ENCODE data around the gene COA1. TPM values are rescaled to one million over a fixed set of nuclear protein-coding genes. Genes with fewer than 3 reads are reported as not detected.

Gene COA1
- total RNA-seq, 2 experiments from 2014 or later = 76.9 to 77.1 TPM

GRCh38 chr7:43701500-43701854 lies 27.8 kb downstream of the COA1 start:
- H3K4me1 Mint-ChIP-seq = peaks cover 64% of the 10 kb centered on the region
- peaks cover 24% of the 10 kb centered on the region for H3K36me3 Mint-ChIP-seq (ENCODE audit: low read depth)
- POLR2A ChIA-PET = interaction anchor here (2.2 kb wide), 1 partner anchor 53 kb away, joined by 7 read pairs; no protein-coding TSS in a partner anchor
- CTCF ChIA-PET = interaction anchor here (0.8 to 6.3 kb wide), 9 partner anchors 15 to 136 kb away, joined by 4 to 381 read pairs (median 23); partner anchors contain the start of gene STK17A
- intact Hi-C loops (cut with DNase I, micrococcal nuclease) = loop anchor here in 1 of 2 experiments (2.0 kb wide), 2 partner anchors 19 to 43 kb away; no protein-coding TSS in a partner anchor
- DNase-seq (no peak), ATAC-seq (no peak)
- no peak overlapping the region for H3K4me3 Mint-ChIP-seq
- no peaks in the 10 kb centered on the region for H3K27me3 Mint-ChIP-seq
- H3K9me3 Mint-ChIP-seq (ENCODE audit: low read depth) = no peaks in the 10 kb centered on the region
- H3K27ac Mint-ChIP-seq = no peak overlapping the region

- ChIA-PET POLR2A (interaction anchor here (1.2 to 2.2 kb wide), 3 partner anchors 53 to 118 kb away, joined by 6 to 37 read pairs (median 7); partner anchors contain the start of gene STK17A), CTCF (interaction anchor here (0.7 to 6.3 kb wide), 47 partner anchors 9 to 448 kb away, joined by 3 to 381 read pairs (median 7); partner anchors contain the start of gene STK17A)
- ATAC-seq = no peak
- no peak overlapping the region for H3K27ac Mint-ChIP-seq
- H3K27me3 Mint-ChIP-seq = no peaks in the 10 kb centered on the region
- peaks cover 64% of the 10 kb centered on the region for H3K4me1 Mint-ChIP-seq
- H3K36me3 Mint-ChIP-seq (ENCODE audit: low read depth) = peaks cover 23% of the 10 kb centered on the region
- no peak overlapping the region for H3K4me3 Mint-ChIP-seq
- H3K9me3 Mint-ChIP-seq (ENCODE audit: low read depth) = no peaks in the 10 kb centered on the region
- intact Hi-C loops (cut with DNase I, micrococcal nuclease) = loop anchor here (1.0 to 2.0 kb wide), 6 partner anchors 20 to 138 kb away; no protein-coding TSS in a partner anchor
- DNase-seq = no peak
These were observed 28.4 kb downstream of the COA1 start for GRCh38 chr7:43700646-43701499.

GRCh38 chr7:43700059-43700501 lies 29.2 kb downstream of the COA1 start:
- DNase-seq = no peak
- intact Hi-C loops (cut with DNase I, micrococcal nuclease) = loop anchor here (1.0 to 2.0 kb wide), 6 partner anchors 21 to 139 kb away; no protein-coding TSS in a partner anchor
- Mint-ChIP-seq H3K27me3 (no peaks in the 10 kb centered on the region), H3K4me3 (no peak overlapping the region), H3K36me3 (ENCODE audit: low read depth) (peaks cover 17% of the 10 kb centered on the region), H3K9me3 (ENCODE audit: low read depth) (no peaks in the 10 kb centered on the region), H3K4me1 (peaks cover 56% of the 10 kb centered on the region), H3K27ac (no peak overlapping the region)
- POLR2A ChIA-PET = interaction anchor here (0.6 to 2.2 kb wide), 5 partner anchors 52 to 117 kb away, joined by 4 to 37 read pairs (median 6); partner anchors contain the start of gene STK17A
- peak; percentile 42 for ATAC-seq
- CTCF ChIA-PET = interaction anchor here (0.6 to 6.3 kb wide), 59 partner anchors 8 to 261 kb away, joined by 3 to 381 read pairs (median 6); partner anchors contain the start of gene STK17A

GRCh38 chr7:43698460-43699255 lies 30.7 kb downstream of the COA1 start:
- Mint-ChIP-seq H3K36me3 (ENCODE audit: low read depth) (peaks cover 4% of the 10 kb centered on the region), H3K9me3 (ENCODE audit: low read depth) (no peaks in the 10 kb centered on the region), H3K27me3 (no peaks in the 10 kb centered on the region), H3K27ac (peak overlapping the region; percentile 48), H3K4me1 (peaks cover 46% of the 10 kb centered on the region), H3K4me3 (no peak overlapping the region)
- ChIA-PET CTCF (interaction anchor here (0.6 to 6.3 kb wide), 36 partner anchors 13 to 161 kb away, joined by 3 to 381 read pairs (median 6); partner anchors contain the start of gene STK17A), POLR2A (interaction anchor here (0.6 to 2.2 kb wide), 6 partner anchors 34 to 482 kb away, joined by 3 to 37 read pairs (median 4); partner anchors contain the start of gene STK17A)
- intact Hi-C loops (cut with DNase I, micrococcal nuclease) = loop anchor here in 1 of 2 experiments (2.0 kb wide), 1 partner anchor 74 kb away; no protein-coding TSS in a partner anchor
- peak; percentile 36 for DNase-seq
- peak; percentile 42 for ATAC-seq

- intact Hi-C loops (cut with DNase I, micrococcal nuclease) = loop anchor here in 1 of 2 experiments (2.0 kb wide), 1 partner anchor 73 kb away; no protein-coding TSS in a partner anchor
- H3K27ac Mint-ChIP-seq = peak overlapping the region; percentile 69
- H3K4me3 Mint-ChIP-seq = no peak overlapping the region
- H3K9me3 Mint-ChIP-seq (ENCODE audit: low read depth) = no peaks in the 10 kb centered on the region
- no peaks in the 10 kb centered on the region for H3K27me3 Mint-ChIP-seq
- POLR2A ChIA-PET = interaction anchor here (0.8 to 1.4 kb wide), 4 partner anchors 28 to 115 kb away, joined by 3 to 9 read pairs (median 6); partner anchors contain the start of gene STK17A
- no peak for DNase-seq
- peak; percentile 67 for ATAC-seq
- CTCF ChIA-PET = interaction anchor here (0.6 to 6.3 kb wide), 15 partner anchors 12 to 140 kb away, joined by 3 to 381 read pairs (median 5); partner anchors contain the start of gene STK17A
- H3K4me1 Mint-ChIP-seq = peaks cover 40% of the 10 kb centered on the region
- peaks cover 1% of the 10 kb centered on the region for H3K36me3 Mint-ChIP-seq (ENCODE audit: low read depth)
These were observed 31.6 kb downstream of the COA1 start for GRCh38 chr7:43697690-43698089.

GRCh38 chr7:43695365-43695764 lies 34.0 kb downstream of the COA1 start:
- intact Hi-C loops (cut with DNase I, micrococcal nuclease) = no loop called here
- peaks cover 32% of the 10 kb centered on the region for H3K4me1 Mint-ChIP-seq
- H3K4me3 Mint-ChIP-seq = no peak overlapping the region
- ChIA-PET POLR2A (no interaction called here), CTCF (no interaction called here)
- DNase-seq (no peak), ATAC-seq (no peak)
- no peaks in the 10 kb centered on the region for H3K9me3 Mint-ChIP-seq (ENCODE audit: low read depth)
- H3K36me3 Mint-ChIP-seq (ENCODE audit: low read depth) = peaks cover 1% of the 10 kb centered on the region
- no peaks in the 10 kb centered on the region for H3K27me3 Mint-ChIP-seq
- H3K27ac Mint-ChIP-seq = no peak overlapping the region

GRCh38 chr7:43694399-43694748 lies 34.9 kb downstream of the COA1 start:
- ChIA-PET CTCF (interaction anchor here (0.5 to 3.2 kb wide), 3 partner anchors 15 to 898 kb away, joined by 3 to 24 read pairs (median 3); partner anchors contain the start of gene STK17A), POLR2A (interaction anchor here (0.6 kb wide), 1 partner anchor 30 kb away, joined by 3 read pairs; no protein-coding TSS in a partner anchor)
- H3K36me3 Mint-ChIP-seq (ENCODE audit: low read depth) = peaks cover 3% of the 10 kb centered on the region
- intact Hi-C loops (cut with DNase I, micrococcal nuclease) = no loop called here
- no peak for ATAC-seq
- DNase-seq = no peak
- H3K4me3 Mint-ChIP-seq = no peak overlapping the region
- H3K9me3 Mint-ChIP-seq (ENCODE audit: low read depth) = no peaks in the 10 kb centered on the region
- no peaks in the 10 kb centered on the region for H3K27me3 Mint-ChIP-seq
- H3K27ac Mint-ChIP-seq = no peak overlapping the region
- peaks cover 31% of the 10 kb centered on the region for H3K4me1 Mint-ChIP-seq

GRCh38 chr7:43693687-43694398 lies 35.5 kb downstream of the COA1 start:
- H3K9me3 Mint-ChIP-seq (ENCODE audit: low read depth) = peaks cover 2% of the 10 kb centered on the region
- CTCF ChIA-PET = interaction anchor here (0.5 to 3.2 kb wide), 3 partner anchors 14 to 899 kb away, joined by 3 to 24 read pairs (median 3); partner anchors contain the start of gene STK17A
- POLR2A ChIA-PET = interaction anchor here (0.6 kb wide), 2 partner anchors 29 to 113 kb away, joined by 3 to 6 read pairs; no protein-coding TSS in a partner anchor
- no peak for DNase-seq
- no peak for ATAC-seq
- H3K36me3 Mint-ChIP-seq (ENCODE audit: low read depth) = peaks cover 5% of the 10 kb centered on the region
- H3K4me1 Mint-ChIP-seq = peaks cover 33% of the 10 kb centered on the region
- H3K4me3 Mint-ChIP-seq = no peak overlapping the region
- H3K27me3 Mint-ChIP-seq = no peaks in the 10 kb centered on the region
- H3K27ac Mint-ChIP-seq = no peak overlapping the region
- intact Hi-C loops (cut with DNase I, micrococcal nuclease) = no loop called here

GRCh38 chr7:43692582-43693373 lies 36.5 kb downstream of the COA1 start:
- H3K27ac Mint-ChIP-seq = peak overlapping the region; percentile 23
- POLR2A ChIA-PET = no interaction called here
- ATAC-seq = no peak

More at GRCh38 chr7:43692582-43693373, 36.5 kb downstream of the COA1 start:
- intact Hi-C loops (cut with DNase I, micrococcal nuclease) = no loop called here
- H3K36me3 Mint-ChIP-seq (ENCODE audit: low read depth) = peaks cover 13% of the 10 kb centered on the region
- no peak for DNase-seq
- CTCF ChIA-PET = interaction anchor here (0.7 to 3.2 kb wide), 3 partner anchors 8 to 110 kb away, joined by 3 to 24 read pairs (median 4); partner anchors contain the start of gene STK17A
- no peaks in the 10 kb centered on the region for H3K27me3 Mint-ChIP-seq
- H3K4me1 Mint-ChIP-seq = peaks cover 29% of the 10 kb centered on the region
- H3K9me3 Mint-ChIP-seq (ENCODE audit: low read depth) = peaks cover 7% of the 10 kb centered on the region
- no peak overlapping the region for H3K4me3 Mint-ChIP-seq

Measured in activated CD4-positive, alpha-beta T cell treated with anti-CD3 and anti-CD28 coated beads for 36 hours (primary cell).